ENCODE data around the gene PDZRN4. TPM values are rescaled to one million over a fixed set of nuclear protein-coding genes. Genes with fewer than 3 reads are reported as not detected.
A peak's percentile ranks its signal among the peaks of the same experiment; 100 is the strongest.
"Not testable (repeated sequence)": the region's sequence is repeated elsewhere in the genome, so short reads cannot be mapped to it uniquely, and the experiment has no call there.

Gene PDZRN4
- total RNA-seq, 1 experiment from 2014 or later: not detected

- not testable (repeated sequence) for DNase-seq (ENCODE audit: low read depth)
Observed at GRCh38 chr12:41285470-41285869, 97.3 kb downstream of the PDZRN4 start.

- DNase-seq (ENCODE audit: low read depth): no peak
Observed at GRCh38 chr12:41286426-41286825, 98.3 kb downstream of the PDZRN4 start.

- DNase-seq (ENCODE audit: low read depth): no peak
Observed at GRCh38 chr12:41287500-41288141, 99.5 kb downstream of the PDZRN4 start.

- DNase-seq (ENCODE audit: low read depth): no peak
Observed at GRCh38 chr12:41288142-41288811, 100.2 kb downstream of the PDZRN4 start.

- DNase-seq (ENCODE audit: low read depth): no peak
Observed at GRCh38 chr12:41289501-41289900, 101.4 kb downstream of the PDZRN4 start.

DNA sequence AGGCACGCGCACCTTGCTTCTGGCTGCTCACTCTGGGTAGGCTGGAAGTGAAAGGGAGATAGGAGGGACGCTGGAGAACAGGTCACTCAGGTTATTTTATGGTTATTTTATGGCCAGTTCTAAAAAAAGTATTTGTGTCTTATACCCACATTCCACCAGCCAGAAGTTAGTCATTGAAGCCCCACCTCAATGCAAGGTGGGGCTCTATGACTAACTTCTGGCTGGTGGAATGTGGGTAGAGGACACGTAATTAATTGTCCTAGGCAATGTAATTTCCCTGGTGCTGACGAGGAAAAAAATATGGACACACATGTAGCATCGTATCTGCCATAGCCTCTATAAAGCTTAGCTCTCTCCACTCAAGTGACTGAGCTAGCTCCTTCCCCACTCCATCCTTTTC is 104.9 kb downstream of the PDZRN4 start:
- DNase-seq (ENCODE audit: low read depth): peak; percentile 3

- no peak for DNase-seq (ENCODE audit: low read depth)
Observed at GRCh38 chr12:41293461-41293860, 105.3 kb downstream of the PDZRN4 start.

- DNase-seq (ENCODE audit: low read depth): no peak
Observed at GRCh38 chr12:41302979-41303403, 114.9 kb downstream of the PDZRN4 start.

GRCh38 chr12:41304526-41304925 is 116.4 kb downstream of the PDZRN4 start:
- no peak for DNase-seq (ENCODE audit: low read depth)

GRCh38 chr12:41310367-41310766 is 122.2 kb downstream of the PDZRN4 start:
- no peak for DNase-seq (ENCODE audit: low read depth)

GRCh38 chr12:41311883-41312282 is 123.8 kb downstream of the PDZRN4 start:
- DNase-seq (ENCODE audit: low read depth): no peak

DNA sequence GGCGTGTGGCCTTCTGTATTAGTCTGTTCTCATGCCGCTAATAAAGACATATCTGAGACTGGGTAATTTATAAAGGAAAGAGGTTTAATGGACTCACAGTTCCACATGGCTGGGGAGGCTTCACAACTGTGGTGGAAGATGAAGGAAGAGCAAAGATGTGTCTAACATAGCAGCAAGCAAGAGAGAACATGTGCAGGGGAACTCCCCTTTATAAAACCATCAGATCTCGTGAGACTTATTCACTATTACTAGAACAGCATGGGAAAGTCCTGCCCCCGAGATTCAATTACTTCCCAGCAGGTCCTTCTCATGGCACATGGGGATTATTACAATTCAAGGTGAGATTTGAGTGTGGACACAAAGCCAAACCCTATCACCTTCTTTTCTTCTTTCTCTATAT is 124.3 kb downstream of the PDZRN4 start:
- not testable (repeated sequence) for DNase-seq (ENCODE audit: low read depth)

DNA sequence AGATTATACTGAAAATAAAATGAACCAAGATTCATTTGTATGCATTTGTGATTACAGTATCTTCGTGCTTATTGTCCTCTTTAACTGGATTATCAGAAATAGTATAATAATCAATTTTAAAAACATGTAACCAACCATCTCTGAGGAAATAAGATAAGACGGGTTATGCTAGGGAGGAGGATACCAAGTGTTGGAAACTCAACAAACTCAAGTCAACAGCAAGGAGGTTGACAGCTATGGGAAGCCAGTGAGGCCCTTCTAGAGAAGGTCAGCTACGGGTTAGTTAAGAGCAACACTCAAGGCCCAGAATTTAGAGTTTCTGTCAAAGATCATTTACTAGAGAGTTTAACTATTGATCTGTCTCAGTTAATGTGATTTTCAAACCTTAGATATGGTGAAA is 137.2 kb downstream of the PDZRN4 start:
- DNase-seq (ENCODE audit: low read depth): no peak

GRCh38 chr12:41327096-41327895 is 139.2 kb downstream of the PDZRN4 start:
- DNase-seq (ENCODE audit: low read depth): no peak

GRCh38 chr12:41333974-41334373 is 145.9 kb downstream of the PDZRN4 start:
- no peak for DNase-seq (ENCODE audit: low read depth)

GRCh38 chr12:41334390-41334789 is 146.3 kb downstream of the PDZRN4 start:
- no peak for DNase-seq (ENCODE audit: low read depth)

- DNase-seq (ENCODE audit: low read depth): no peak
Observed at GRCh38 chr12:41336041-41336549, 148.0 kb downstream of the PDZRN4 start.

- no peak for DNase-seq (ENCODE audit: low read depth)
Observed at GRCh38 chr12:41339784-41340183, 151.7 kb downstream of the PDZRN4 start.

- DNase-seq (ENCODE audit: low read depth): no peak
Observed at GRCh38 chr12:41344776-41345470, 156.8 kb downstream of the PDZRN4 start.

DNA sequence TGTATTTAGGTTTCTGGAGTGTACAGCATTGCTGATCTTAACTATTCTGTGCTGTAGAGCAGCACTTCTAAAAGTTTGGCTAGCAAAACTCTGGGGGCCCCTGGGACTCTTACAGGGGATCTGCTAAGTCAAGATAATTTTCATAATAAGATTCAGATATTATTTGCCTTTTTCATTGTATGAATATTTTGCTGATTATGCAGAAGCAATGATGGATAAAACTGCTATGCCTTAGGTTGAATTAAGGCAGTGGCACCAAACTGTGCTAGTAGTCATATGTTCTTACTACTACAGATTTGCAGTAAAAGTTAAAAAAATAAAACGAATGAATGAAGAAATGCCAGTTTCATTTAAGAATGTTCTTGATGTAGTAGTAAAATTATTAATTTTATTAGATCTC is 160.1 kb downstream of the PDZRN4 start:
- no peak for DNase-seq (ENCODE audit: low read depth)

GRCh38 chr12:41356181-41356580 is 168.1 kb downstream of the PDZRN4 start:
- DNase-seq (ENCODE audit: low read depth): no peak

DNA sequence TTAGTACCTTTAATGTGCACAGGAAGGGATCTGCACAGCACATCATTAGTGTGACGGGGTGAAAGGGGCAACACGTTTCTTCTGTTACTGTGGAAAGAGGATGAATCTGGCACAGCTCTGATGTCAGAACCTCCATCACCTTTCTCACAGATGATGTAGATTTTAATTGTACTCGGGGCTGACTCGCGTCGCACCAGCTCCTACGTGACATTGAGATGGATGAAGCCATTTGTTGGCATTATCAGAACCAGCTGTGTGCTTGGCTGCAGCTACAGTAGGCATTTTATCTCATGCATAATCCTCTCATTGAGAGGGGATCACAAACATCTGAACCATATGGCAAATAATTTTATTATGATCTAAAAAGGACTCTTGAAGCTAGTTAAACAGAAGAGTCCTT is 173.6 kb downstream of the PDZRN4 start:
- DNase-seq (ENCODE audit: low read depth): no peak
